Measurements from ENCODE around the gene MS4A5. TPM values are rescaled to one million over a fixed set of nuclear protein-coding genes. Genes with fewer than 3 reads are reported as not detected.

The MS4A5 gene
- total RNA-seq, 1 experiment from 2014 or later, result not detected

- Histone ChIP-seq H4K8ac (replicated peaks; ENCODE audit: insufficient read length, low read depth, low read length) (no peak overlapping the region), H3K9ac (ENCODE audit: extremely low read depth, insufficient read length, low read length) (no peak overlapping the region), H3K4me1 (ENCODE audit: insufficient read depth, low read length) (no peaks in the 10 kb centered on the region), H3K23ac (ENCODE audit: insufficient read length, low read depth, low read length) (no peak overlapping the region), H2BK12ac (ENCODE audit: insufficient read length, low read depth, low read length) (no peak overlapping the region), H3K4me2 (ENCODE audit: insufficient read depth, insufficient read length, low read length) (no peak overlapping the region), H2AFZ (ENCODE audit: low read length) (no peak overlapping the region), H4K20me1 (ENCODE audit: control insufficient read depth, insufficient read depth, insufficient read length) (no peaks in the 10 kb centered on the region), H3K14ac (ENCODE audit: insufficient read depth, low read length) (no peak overlapping the region), H3K27me3 (ENCODE audit: insufficient read depth, low read length) (no peaks in the 10 kb centered on the region), H3K27ac (ENCODE audit: insufficient read length, low read depth, low read length) (no peak overlapping the region), H4K5ac (ENCODE audit: insufficient read length, low read depth, low read length) (no peak overlapping the region), H3K79me2 (ENCODE audit: insufficient read depth, low read length) (no peaks in the 10 kb centered on the region), H3K79me1 (ENCODE audit: insufficient read depth, low read depth, low read length, poor library complexity, severe bottlenecking) (no peaks in the 10 kb centered on the region), H3T11ph (ENCODE audit: low read length) (no peak overlapping the region), H2BK20ac (ENCODE audit: low read depth, low read length, poor library complexity, severe bottlenecking) (no peak overlapping the region), H2BK15ac (ENCODE audit: low read depth, low read length) (no peak overlapping the region), H3K18ac (ENCODE audit: insufficient read length, low read depth, low read length) (no peak overlapping the region), H2AK5ac (ENCODE audit: insufficient read length, low read length) (no peak overlapping the region), H3K9me3 (ENCODE audit: control insufficient read depth, low read depth, low read length) (no peaks in the 10 kb centered on the region), H4K91ac (ENCODE audit: insufficient read length, low read depth, low read length) (no peak overlapping the region), H3K23me2 (ENCODE audit: insufficient read length, low read depth, low read length, poor library complexity, severe bottlenecking) (no peaks in the 10 kb centered on the region), H2BK5ac (ENCODE audit: insufficient read length, low read length) (no peak overlapping the region), H3K4ac (ENCODE audit: low read depth, low read length) (no peak overlapping the region), H2BK120ac (ENCODE audit: low read depth, low read length, poor library complexity, severe bottlenecking) (no peak overlapping the region), H3K56ac (ENCODE audit: insufficient read length, low read depth, low read length) (no peak overlapping the region)
- no peak overlapping the region for H3K27ac Mint-ChIP-seq
- WGBS (ENCODE audit: extremely low coverage, insufficient read length, low lambda C conversion rate), result no CpG with 5 or more reads among the region's 2 CpGs
- no peak overlapping the region for H3K4me3 Mint-ChIP-seq
- H3K27me3 Mint-ChIP-seq (ENCODE audit: low read depth), result peaks cover 5% of the 10 kb centered on the region; the same call in 1 of the 2 replicates
- no peak for DNase-seq
- peaks cover 0 to 4% of the 10 kb centered on the region in 2 experiments; a peak in 1 of 5 replicates for H3K9me3 Mint-ChIP-seq
- TF ChIP-seq CTCF (conservative IDR thresholded peaks at IDR 0.05), result no peak
- H3K4me1 Mint-ChIP-seq, result peaks cover 0 to 4% of the 10 kb centered on the region in 2 experiments; a peak in 2 of 4 replicates
- H3K36me3 Mint-ChIP-seq (ENCODE audit: insufficient read depth in 1 of 3, low read depth in 3 of 3), result peaks cover 0 to 5% (median 0%) of the 10 kb centered on the region in 3 experiments; a peak in 1 of 7 replicates
Measured at GRCh38 chr11:60431251-60431650, 1.9 kb downstream of the MS4A5 start.

All from H9 (cell line).